ENCODE measurements around the gene TAGLN3.

- TF ChIP-seq POLR2A (IDR thresholded peaks at IDR 0.05; ENCODE audit: low read depth, low read length) (no peak), POLR2AphosphoS5 (IDR thresholded peaks at IDR 0.05; ENCODE audit: low read depth, low read length) (no peak)
These were observed 28.3 kb upstream of the TAGLN3 start for GRCh38 chr3:111970376-111970775.
